Lower leg skin (tissue), 3 donors: ENCODE results near the gene POPDC2.

ENCODE experiments used
- POLR2A ChIP-seq, 2 donors: fragments of 450-650 bp; IDR thresholded peaks; one replicate each; pipeline ENCODE4 v1.6.1; 2016 to 2017; ENCODE audit warnings: antibody characterized with exemption in 2 of 2, mild to moderate bottlenecking in 1 of 2, moderate library complexity in 1 of 2
- TF ChIP-seq, protein P1 (sequence below), 3 donors: fragments of 450-650 bp; IDR thresholded peaks; one replicate each; pipeline ENCODE4 v1.5.1; 2016; ENCODE audit warnings: antibody characterized with exemption in 3 of 3, mild to moderate bottlenecking in 3 of 3, moderate library complexity in 2 of 3

DNA sequence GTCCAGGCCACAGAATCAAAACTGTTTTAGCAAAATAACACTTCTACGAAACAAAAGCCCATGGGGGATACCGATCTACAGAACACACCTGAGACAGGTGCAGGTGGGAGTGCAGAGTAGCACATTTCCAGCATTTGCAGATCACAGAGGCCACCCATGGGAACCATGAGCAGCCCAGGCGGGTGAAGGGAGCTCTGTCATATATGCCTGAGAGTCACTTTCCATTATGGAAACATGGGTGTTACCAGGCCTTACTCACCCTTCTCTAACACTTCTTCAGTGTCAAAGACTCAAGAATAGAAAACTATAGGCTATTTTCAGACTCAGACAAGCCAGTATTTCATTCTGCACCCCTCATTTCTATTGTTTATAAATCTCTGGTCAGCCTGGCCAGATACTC lies 59.2 kb downstream of the POPDC2 start:
- TF ChIP-seq POLR2A (IDR thresholded peaks at IDR 0.05) = no peak
- TF ChIP-seq, protein P1, sequence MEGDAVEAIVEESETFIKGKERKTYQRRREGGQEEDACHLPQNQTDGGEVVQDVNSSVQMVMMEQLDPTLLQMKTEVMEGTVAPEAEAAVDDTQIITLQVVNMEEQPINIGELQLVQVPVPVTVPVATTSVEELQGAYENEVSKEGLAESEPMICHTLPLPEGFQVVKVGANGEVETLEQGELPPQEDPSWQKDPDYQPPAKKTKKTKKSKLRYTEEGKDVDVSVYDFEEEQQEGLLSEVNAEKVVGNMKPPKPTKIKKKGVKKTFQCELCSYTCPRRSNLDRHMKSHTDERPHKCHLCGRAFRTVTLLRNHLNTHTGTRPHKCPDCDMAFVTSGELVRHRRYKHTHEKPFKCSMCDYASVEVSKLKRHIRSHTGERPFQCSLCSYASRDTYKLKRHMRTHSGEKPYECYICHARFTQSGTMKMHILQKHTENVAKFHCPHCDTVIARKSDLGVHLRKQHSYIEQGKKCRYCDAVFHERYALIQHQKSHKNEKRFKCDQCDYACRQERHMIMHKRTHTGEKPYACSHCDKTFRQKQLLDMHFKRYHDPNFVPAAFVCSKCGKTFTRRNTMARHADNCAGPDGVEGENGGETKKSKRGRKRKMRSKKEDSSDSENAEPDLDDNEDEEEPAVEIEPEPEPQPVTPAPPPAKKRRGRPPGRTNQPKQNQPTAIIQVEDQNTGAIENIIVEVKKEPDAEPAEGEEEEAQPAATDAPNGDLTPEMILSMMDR (IDR thresholded peaks at IDR 0.05) = no peak
